ENCODE results near the gene SLIT3. TPM values are rescaled to one million over a fixed set of nuclear protein-coding genes. Genes with fewer than 3 reads are reported as not detected.
A peak's percentile ranks its signal among the peaks of the same experiment; 100 is the strongest.

SLIT3 gene
- total and polyA plus RNA-seq, 2 experiments from 2014 or later: 0.59 to 0.71 TPM

DNA sequence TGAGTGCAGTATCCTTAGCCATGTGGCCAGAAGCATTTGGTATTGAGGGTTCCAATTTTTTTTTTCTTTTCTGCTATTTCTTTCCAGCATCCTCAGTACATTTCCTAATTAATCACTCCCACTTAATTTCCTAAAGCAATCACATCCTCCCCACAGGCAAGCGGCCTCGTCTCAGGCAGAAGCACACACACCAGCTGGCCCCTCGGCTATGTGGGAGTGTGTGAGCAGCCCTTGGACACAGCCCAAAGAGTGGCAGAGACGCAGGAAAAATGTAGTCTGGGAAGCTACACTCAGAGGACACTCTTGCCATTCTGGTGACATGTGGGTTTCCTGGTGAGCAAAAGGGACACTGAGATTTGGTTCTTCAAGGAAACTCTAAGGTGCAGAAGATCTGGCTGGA lies 20.7 kb downstream of the SLIT3 start:
- Histone ChIP-seq H3F3A (replicated peaks; ENCODE audit: low read depth) (no peaks in the 10 kb centered on the region), H3K4me3 (no peak overlapping the region), H3K9me2 (ENCODE audit: insufficient read depth) (no peaks in the 10 kb centered on the region), H3K4me2 (no peak overlapping the region), H3K27me3 (ENCODE audit: insufficient read depth) (no peaks in the 10 kb centered on the region), H2AFZ (no peak overlapping the region; the same call in 1 of the 2 replicates), H3K4me1 (ENCODE audit: insufficient read depth) (peaks cover 18% of the 10 kb centered on the region), H3K27ac (ENCODE audit: low read depth) (no peak overlapping the region), H3K36me3 (ENCODE audit: insufficient read depth) (no peaks in the 10 kb centered on the region), H4K20me1 (replicated peaks; ENCODE audit: insufficient read depth) (no peaks in the 10 kb centered on the region), H3K79me2 (replicated peaks; ENCODE audit: insufficient read depth) (no peaks in the 10 kb centered on the region)
- H3K27me3 Mint-ChIP-seq (ENCODE audit: insufficient read depth, low read depth, poor library complexity): no peaks in the 10 kb centered on the region
- no peaks in the 10 kb centered on the region for H3K9me3 Mint-ChIP-seq
- no peaks in the 10 kb centered on the region for H3K36me3 Mint-ChIP-seq (ENCODE audit: low read depth)
- no peak for DNase-seq (ENCODE audit: low spot score)
- ATAC-seq: no peak
- TF ChIP-seq, protein P1, sequence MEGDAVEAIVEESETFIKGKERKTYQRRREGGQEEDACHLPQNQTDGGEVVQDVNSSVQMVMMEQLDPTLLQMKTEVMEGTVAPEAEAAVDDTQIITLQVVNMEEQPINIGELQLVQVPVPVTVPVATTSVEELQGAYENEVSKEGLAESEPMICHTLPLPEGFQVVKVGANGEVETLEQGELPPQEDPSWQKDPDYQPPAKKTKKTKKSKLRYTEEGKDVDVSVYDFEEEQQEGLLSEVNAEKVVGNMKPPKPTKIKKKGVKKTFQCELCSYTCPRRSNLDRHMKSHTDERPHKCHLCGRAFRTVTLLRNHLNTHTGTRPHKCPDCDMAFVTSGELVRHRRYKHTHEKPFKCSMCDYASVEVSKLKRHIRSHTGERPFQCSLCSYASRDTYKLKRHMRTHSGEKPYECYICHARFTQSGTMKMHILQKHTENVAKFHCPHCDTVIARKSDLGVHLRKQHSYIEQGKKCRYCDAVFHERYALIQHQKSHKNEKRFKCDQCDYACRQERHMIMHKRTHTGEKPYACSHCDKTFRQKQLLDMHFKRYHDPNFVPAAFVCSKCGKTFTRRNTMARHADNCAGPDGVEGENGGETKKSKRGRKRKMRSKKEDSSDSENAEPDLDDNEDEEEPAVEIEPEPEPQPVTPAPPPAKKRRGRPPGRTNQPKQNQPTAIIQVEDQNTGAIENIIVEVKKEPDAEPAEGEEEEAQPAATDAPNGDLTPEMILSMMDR (conservative IDR thresholded peaks at IDR 0.05; ENCODE audit: low read depth in 2 of 2): 0 out of 4 replicates have a peak, but pooled peaks of 1 of the 2 experiments have one; percentile 0
- no peak for TF ChIP-seq ETS1 (IDR thresholded peaks at IDR 0.05)
- peaks cover 24% of the 10 kb centered on the region for H3K4me1 Mint-ChIP-seq
- H3K27ac Mint-ChIP-seq: no peak overlapping the region
- H3K4me3 Mint-ChIP-seq: no peak overlapping the region

DNA sequence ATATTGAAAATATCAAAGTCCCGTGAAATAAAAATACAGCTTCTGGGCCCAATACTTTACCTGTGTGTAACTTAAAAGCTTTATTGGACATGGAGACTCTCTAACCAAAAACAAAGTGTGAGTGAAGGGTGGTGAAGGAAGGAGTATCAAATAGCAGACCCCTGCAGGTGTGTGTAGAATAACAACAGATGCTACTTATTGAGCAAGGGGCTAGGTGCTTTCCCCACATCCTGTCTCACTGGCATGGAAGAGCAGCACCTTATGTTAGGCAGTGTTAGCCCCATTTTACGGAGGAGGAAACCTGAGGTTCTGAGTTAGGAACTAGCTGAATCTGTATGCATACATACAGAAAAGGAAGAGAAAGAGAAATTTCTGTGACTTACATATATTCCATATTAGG lies 21.8 kb downstream of the SLIT3 start:
- no peaks in the 10 kb centered on the region for H3K9me3 Mint-ChIP-seq
- Histone ChIP-seq H3K4me3 (no peak overlapping the region), H3K27ac (ENCODE audit: low read depth) (no peak overlapping the region), H3F3A (replicated peaks; ENCODE audit: low read depth) (no peaks in the 10 kb centered on the region), H3K4me1 (ENCODE audit: insufficient read depth) (peaks cover 18% of the 10 kb centered on the region), H3K36me3 (ENCODE audit: insufficient read depth) (no peaks in the 10 kb centered on the region), H3K4me2 (peak overlapping the region; percentile 24), H3K9me2 (ENCODE audit: insufficient read depth) (no peaks in the 10 kb centered on the region), H3K27me3 (ENCODE audit: insufficient read depth) (no peaks in the 10 kb centered on the region), H4K20me1 (replicated peaks; ENCODE audit: insufficient read depth) (no peaks in the 10 kb centered on the region), H2AFZ (no peak overlapping the region), H3K79me2 (replicated peaks; ENCODE audit: insufficient read depth) (no peaks in the 10 kb centered on the region)
- H3K27me3 Mint-ChIP-seq (ENCODE audit: insufficient read depth, low read depth, poor library complexity): no peaks in the 10 kb centered on the region
- TF ChIP-seq EZH2 (IDR thresholded peaks at IDR 0.05; ENCODE audit: low read depth, unreplicated experiment) (no peak), ETS1 (IDR thresholded peaks at IDR 0.05) (0 out of 2 replicates have a peak, but pooled peaks have one; percentile 28), NANOG (IDR thresholded peaks at IDR 0.05; ENCODE audit: borderline replicate concordance) (no peak)
- no peak overlapping the region for H3K27ac Mint-ChIP-seq
- no peaks in the 10 kb centered on the region for H3K36me3 Mint-ChIP-seq (ENCODE audit: low read depth)
- DNase-seq (ENCODE audit: low spot score): peak; percentile 57
- H3K4me1 Mint-ChIP-seq: peaks cover 24% of the 10 kb centered on the region
- no peak overlapping the region for H3K4me3 Mint-ChIP-seq
- peak; percentile 96 for ATAC-seq

GRCh38 chr5:169273881-169274280 lies 27.1 kb downstream of the SLIT3 start:
- Mint-ChIP-seq H3K27me3 (ENCODE audit: insufficient read depth, low read depth, poor library complexity) (peaks cover 3% of the 10 kb centered on the region), H3K4me1 (peaks cover 16% of the 10 kb centered on the region)
- TF ChIP-seq, protein P1 (conservative IDR thresholded peaks at IDR 0.05; ENCODE audit: low read depth in 2 of 2): no peak
- TF ChIP-seq STAT1 (IDR thresholded peaks at IDR 0.05; ENCODE audit: unreplicated experiment) (no peak), ZNF114 (CRISPR knock-in tag; IDR thresholded peaks at IDR 0.05) (no peak), CREB1 (CRISPR knock-in tag; IDR thresholded peaks at IDR 0.05; ENCODE audit: low read depth) (no peak)

More at GRCh38 chr5:169273881-169274280, 27.1 kb downstream of the SLIT3 start:
- H3F3A ChIP-seq (replicated peaks; ENCODE audit: low read depth): no peaks in the 10 kb centered on the region
- no peak overlapping the region for H3K4me3 ChIP-seq
- H3K9me3 Mint-ChIP-seq: no peaks in the 10 kb centered on the region
- H3K4me3 Mint-ChIP-seq: no peak overlapping the region
- no peaks in the 10 kb centered on the region for H3K27me3 ChIP-seq (ENCODE audit: insufficient read depth)
- H3K9me2 ChIP-seq (ENCODE audit: insufficient read depth): no peaks in the 10 kb centered on the region
- ATAC-seq: no peak
- no peak overlapping the region for H3K4me2 ChIP-seq
- H3K36me3 ChIP-seq (ENCODE audit: insufficient read depth): no peaks in the 10 kb centered on the region
- no peak overlapping the region for H3K27ac ChIP-seq (ENCODE audit: low read depth)
- no peak overlapping the region for H2AFZ ChIP-seq
- H4K20me1 ChIP-seq (replicated peaks; ENCODE audit: insufficient read depth): no peaks in the 10 kb centered on the region
- H3K36me3 Mint-ChIP-seq (ENCODE audit: low read depth): no peaks in the 10 kb centered on the region
- no peak for DNase-seq (ENCODE audit: low spot score)
- no peaks in the 10 kb centered on the region for H3K79me2 ChIP-seq (replicated peaks; ENCODE audit: insufficient read depth)
- peaks cover 6% of the 10 kb centered on the region; the same call in 1 of the 2 replicates for H3K4me1 ChIP-seq (ENCODE audit: insufficient read depth)
- H3K27ac Mint-ChIP-seq: no peak overlapping the region

Data from GM23338 (cell line).